Measurements from ENCODE around the gene ATAD1.
"Not testable (repeated sequence)": the region's sequence is repeated elsewhere in the genome, so short reads cannot be mapped to it uniquely, and the experiment has no call there.

ATAD1 gene

GRCh38 chr10:87846023-87846422 lies 28.0 kb upstream of the ATAD1 start:
- no peak for DNase-seq

GRCh38 chr10:87845624-87845998 lies 27.6 kb upstream of the ATAD1 start:
- no peak for DNase-seq

- no peak for DNase-seq
These were observed 27.0 kb upstream of the ATAD1 start for GRCh38 chr10:87844837-87845623.

GRCh38 chr10:87843714-87844113 lies 25.7 kb upstream of the ATAD1 start:
- DNase-seq: no peak

GRCh38 chr10:87842776-87843497 lies 24.9 kb upstream of the ATAD1 start:
- DNase-seq: no peak

DNA sequence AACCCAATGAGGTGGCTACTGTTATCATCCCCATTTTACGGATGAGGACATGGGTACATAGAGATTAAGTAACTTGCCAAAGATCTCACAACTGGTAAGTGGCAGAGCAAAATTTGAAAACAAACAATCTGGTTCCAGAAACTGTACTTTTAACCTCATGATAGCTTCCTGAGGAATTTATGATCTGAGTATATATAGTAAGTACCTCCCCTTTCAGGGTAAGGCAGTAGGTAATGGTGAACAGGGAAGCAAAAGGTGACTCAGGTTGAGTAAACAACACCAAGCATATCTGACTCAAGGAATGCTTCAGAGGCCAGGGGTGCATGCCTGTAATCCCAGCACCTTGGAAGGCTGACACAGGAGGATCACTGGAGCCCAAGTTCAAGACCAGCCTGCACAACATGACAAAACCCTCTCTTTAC lies 24.2 kb upstream of the ATAD1 start:
- DNase-seq: no peak

GRCh38 chr10:87841186-87841585 lies 23.2 kb upstream of the ATAD1 start:
- no peak for DNase-seq

GRCh38 chr10:87838650-87839049 lies 20.6 kb upstream of the ATAD1 start:
- DNase-seq: no peak

GRCh38 chr10:87837445-87837844 lies 19.4 kb upstream of the ATAD1 start:
- no peak for DNase-seq

- DNase-seq: no peak
These were observed 18.1 kb upstream of the ATAD1 start for GRCh38 chr10:87836098-87836497.

DNA sequence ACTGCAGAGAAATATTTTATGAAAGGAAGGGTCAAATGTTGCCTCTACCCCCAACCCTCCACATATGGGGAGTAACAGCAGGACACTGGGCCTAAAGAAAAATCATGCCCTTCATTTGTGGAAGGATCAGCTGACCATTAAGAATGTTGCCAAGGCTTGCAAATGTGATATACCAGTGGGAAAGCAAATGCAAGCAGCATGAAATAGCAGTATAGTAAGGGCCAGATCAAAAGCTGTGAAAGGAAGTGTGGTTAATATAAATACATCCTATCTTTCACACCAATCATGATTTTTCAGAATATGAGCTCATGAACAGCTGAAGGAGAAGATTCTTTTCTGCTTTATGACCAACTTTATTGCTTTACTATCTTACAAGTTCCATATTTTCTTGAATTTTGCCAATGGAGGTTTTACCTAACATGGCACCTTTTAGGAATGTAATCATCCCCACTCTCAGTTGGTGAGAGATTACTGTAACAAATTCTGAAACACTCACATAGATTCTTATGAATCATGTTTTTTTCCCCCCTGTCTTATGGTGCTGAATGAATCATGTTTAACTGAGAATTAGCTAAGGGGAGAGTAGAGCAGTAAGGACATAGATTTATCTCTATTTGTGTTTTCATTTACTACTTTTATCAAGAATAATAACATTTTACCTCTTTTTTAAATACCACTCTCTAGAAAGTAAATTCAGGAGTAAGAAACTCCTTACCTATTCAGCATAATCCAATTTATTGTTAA lies 12.1 kb upstream of the ATAD1 start:
- DNase-seq: no peak

DNA sequence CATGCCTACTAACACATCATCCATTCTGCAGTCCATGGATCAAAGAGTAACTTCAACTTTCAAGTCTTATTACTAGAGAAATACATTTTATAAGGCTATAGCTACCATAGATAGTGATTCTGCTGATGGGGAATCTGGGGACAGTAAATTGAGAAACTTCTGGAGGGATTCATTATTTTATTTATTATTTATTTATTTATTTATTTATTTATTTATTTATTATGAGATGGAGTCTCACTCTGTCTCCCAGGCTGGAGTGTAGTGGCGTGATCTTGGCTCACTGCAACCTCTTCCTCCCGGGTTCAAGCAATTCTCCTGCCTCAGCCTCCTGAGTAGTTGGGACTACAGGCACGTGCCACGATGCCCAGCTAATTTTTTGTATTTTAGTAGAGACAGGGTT lies 11.0 kb upstream of the ATAD1 start:
- DNase-seq: not testable (repeated sequence)

DNA sequence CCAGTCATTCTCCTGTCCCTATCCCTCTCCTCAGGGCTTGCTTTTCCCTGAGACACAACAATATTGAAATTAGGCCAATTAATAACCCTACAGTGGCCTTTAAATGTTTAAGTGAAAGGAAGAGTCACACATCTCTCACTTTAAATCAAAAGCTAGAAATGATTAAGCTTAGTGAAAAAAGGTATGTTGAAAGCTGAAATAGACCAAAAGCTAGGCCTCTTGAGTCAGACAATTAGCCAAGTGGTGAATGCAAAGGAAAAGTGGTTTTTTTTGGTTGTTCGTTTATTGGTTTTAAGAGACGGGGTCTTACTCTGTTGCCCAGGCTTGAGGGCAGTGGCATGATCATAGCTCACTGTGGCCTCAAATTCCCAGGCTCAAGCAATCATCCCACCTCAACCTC lies 9.7 kb upstream of the ATAD1 start:
- DNase-seq: no peak

- no peak for DNase-seq
These were observed 8.6 kb upstream of the ATAD1 start for GRCh38 chr10:87826653-87827052.

GRCh38 chr10:87819289-87819585 lies 1.2 kb upstream of the ATAD1 start:
- DNase-seq: no peak

GRCh38 chr10:87818505-87819288 lies 671 bp upstream of the ATAD1 start:
- peak; percentile 52 for DNase-seq

DNA sequence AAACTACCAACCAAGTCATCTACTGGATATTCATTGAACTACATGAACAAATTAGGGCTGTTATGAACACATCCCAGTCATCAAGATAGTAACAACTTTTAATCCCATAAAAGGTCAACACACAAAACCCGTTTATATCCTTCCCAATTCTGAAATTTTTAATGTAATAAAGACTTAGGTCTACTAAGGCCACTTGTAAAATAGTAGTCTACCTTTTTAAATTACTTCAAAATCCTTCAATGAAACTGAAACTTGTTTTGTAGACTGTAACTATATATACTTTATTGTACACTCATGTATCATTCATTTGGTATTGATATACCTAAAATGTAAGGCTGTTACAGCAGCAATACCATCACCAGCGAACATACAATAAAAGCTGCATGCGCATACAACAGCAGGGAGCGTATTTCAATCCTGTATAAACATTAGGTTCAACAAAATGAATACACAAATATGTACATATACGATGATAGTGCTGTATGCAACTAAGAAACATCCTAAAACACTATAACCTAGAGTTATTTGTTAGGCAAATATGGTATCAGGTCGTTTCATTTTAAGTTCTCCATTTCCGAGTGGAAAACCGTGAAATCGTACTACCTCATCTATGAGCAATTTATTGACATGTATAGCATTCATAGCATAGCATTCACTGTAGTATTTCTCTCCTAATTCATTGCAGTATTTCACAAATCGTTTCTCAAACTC lies 973 bp downstream of the ATAD1 start:
- DNase-seq: no peak

DNA sequence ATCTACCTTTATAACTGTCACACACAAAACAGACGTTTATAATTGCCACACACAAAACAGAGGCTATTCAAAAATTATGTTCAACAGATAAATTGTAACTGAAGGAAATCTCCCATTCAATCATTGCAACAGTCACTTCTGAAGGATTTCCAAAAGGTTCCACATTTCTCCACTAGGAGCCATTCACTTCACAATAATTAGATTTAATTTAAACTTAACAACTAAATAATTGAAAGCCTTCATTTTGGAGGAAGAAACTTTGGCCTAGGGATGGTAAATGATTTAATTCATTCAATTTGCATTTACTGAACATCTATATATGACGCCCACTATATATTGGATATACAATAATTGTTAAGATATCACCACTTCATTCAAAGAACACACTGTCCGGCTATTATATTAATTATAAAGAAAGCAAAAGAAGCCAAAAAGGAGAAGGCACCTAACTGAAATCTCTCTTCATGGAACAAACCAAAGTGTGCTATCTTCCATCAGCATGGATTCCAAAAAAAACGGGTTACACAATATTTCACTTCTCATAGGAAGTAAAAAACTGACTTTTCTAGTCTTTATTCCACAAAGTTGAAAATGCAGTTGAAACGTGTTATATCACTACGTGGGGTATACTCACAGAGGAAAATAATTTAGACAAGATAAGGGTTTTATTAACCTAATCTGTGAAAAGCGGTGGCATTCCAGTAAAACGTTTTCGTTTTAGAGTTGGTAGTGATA lies 1.7 kb downstream of the ATAD1 start:
- DNase-seq: no peak

DNA sequence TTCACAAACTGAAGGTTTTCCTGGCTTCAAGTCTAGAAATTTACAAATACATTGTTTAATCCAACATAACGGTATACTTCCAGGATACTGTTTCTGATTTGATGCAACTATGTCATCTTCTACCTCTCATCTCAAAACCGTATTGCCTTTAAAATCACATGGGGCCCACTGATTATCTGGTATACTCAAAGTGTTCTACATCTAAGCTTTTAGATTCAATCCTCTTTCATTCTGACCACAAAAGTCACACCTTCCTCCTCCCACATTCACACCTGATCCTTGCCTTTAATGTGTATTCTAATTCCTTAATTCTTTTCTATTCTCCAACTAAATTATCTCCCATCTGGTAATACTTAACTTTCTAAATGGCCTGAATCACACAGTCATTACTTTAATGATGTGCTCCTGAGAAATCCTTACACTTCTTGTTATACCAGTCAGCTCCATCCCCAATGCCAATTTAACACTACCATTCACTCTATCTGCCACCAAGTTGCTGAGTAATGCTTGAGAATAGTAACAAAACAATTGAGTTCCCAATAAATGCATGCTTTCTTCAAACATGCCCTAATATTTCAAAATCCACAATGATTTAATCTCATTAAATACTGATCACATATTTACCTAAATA lies 13.0 kb downstream of the ATAD1 start:
- no peak for DNase-seq

- no peak for DNase-seq
These were observed 14.2 kb downstream of the ATAD1 start for GRCh38 chr10:87803831-87804230.

GRCh38 chr10:87803328-87803727 lies 14.7 kb downstream of the ATAD1 start:
- DNase-seq: no peak

All from activated effector memory CD4-positive, alpha-beta T cell treated with Interleukin-2 at 50 U/mL for 16 hours (primary cell).